Measurements from ENCODE around the gene KBTBD12. TPM values are rescaled to one million over a fixed set of nuclear protein-coding genes. Genes with fewer than 3 reads are reported as not detected.
A peak's percentile ranks its signal among the peaks of the same experiment; 100 is the strongest.

KBTBD12 gene
- polyA plus RNA-seq, 3 donors = 0.96 to 1.5 (median 1.0) TPM

DNA sequence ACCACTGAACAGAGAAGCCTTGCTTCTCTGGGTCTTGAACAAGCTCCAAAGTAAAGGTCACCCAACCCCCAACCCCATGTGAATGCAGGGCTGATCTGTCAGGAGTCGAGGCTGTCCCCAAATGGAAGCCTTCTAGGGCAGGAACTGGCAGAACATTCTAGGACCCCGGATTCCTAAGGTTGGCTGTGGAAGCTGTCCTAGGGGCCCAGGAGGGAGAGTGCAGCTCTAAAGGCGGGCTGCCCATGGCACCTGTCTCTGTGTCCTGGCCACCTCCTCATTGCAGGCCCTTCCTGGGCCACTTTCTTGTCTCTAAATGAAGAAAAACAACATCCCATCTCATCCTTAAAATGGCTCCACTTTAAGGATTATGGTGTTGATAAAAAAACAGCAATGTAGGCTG, 83.6 kb downstream of the KBTBD12 start:
- no peak for DNase-seq (ENCODE audit: extremely low read depth in 1 of 11, low read depth in 9 of 11, low spot score in 4 of 11)

DNA sequence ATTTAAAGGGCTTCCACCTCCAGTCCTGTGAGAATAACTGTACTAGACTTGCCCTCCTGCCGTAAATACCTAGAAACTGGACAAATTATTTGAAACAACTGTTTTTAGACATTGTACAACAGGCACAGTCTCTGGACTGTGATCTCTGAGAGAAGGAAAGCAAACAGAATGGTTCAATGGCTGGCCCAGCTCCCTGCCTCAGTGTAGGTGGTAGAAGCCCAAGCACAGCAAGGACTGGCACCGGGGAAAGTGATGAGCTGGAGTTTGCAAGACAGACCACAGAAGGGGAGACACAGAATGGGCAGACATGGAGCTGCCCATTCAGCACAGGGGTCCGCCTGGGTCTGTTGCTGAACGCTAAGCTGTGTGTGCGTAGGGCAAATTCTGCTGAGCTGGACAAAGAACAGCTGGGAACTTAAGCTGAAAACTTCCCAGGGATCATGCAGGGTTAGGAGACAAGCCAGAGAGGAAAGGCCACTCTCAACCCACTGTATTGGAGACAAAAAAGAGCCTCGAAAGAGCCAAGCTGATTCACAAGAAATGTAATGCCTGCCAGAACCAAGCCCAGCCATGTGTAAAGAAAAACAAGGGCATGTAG, 84.6 kb downstream of the KBTBD12 start:
- no peak for DNase-seq (ENCODE audit: extremely low read depth in 1 of 11, low read depth in 9 of 11, low spot score in 4 of 11)

DNA sequence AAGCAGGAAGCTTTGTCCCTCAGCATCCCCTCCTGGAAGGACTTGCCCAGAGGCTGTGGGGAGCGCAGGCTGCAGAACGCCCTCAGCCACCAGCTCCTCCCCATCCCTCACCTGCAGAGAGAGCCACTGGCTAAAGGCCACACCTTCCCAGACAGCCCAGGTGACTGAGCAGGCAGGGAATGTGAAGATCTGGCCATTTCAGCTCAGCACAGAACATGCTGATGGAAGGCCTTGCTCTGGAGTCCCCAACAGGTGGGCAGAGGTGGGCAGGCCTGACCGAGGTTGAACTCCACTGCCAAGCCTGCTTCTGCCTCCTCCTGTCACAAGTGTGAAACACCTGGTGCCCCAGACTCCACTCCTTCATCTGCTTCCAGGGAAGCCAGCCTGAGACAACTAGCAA, 86.5 kb downstream of the KBTBD12 start:
- no peak for DNase-seq (ENCODE audit: extremely low read depth in 1 of 11, low read depth in 9 of 11, low spot score in 4 of 11)

DNA sequence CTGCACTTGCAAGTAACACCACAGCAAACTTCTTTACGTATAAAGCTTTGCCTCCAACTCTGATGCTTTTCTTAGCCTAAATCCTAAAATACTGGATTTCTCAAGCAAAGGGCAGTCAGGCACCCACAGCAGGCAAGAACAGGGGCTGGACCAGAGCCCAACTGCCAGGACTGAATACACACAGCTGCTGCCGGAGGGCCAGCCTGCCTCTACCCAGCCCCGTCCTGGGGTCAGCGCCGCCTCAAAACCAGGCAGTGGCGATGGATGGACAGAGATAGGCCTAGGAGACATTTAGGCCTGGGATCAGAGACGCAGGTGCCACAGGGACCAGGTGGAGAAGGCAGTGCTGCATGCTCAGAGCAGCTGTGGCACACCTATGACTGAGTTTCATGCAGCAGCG, 89.6 kb downstream of the KBTBD12 start:
- DNase-seq (ENCODE audit: extremely low read depth in 1 of 11, low read depth in 9 of 11, low spot score in 4 of 11) = no peak

DNA sequence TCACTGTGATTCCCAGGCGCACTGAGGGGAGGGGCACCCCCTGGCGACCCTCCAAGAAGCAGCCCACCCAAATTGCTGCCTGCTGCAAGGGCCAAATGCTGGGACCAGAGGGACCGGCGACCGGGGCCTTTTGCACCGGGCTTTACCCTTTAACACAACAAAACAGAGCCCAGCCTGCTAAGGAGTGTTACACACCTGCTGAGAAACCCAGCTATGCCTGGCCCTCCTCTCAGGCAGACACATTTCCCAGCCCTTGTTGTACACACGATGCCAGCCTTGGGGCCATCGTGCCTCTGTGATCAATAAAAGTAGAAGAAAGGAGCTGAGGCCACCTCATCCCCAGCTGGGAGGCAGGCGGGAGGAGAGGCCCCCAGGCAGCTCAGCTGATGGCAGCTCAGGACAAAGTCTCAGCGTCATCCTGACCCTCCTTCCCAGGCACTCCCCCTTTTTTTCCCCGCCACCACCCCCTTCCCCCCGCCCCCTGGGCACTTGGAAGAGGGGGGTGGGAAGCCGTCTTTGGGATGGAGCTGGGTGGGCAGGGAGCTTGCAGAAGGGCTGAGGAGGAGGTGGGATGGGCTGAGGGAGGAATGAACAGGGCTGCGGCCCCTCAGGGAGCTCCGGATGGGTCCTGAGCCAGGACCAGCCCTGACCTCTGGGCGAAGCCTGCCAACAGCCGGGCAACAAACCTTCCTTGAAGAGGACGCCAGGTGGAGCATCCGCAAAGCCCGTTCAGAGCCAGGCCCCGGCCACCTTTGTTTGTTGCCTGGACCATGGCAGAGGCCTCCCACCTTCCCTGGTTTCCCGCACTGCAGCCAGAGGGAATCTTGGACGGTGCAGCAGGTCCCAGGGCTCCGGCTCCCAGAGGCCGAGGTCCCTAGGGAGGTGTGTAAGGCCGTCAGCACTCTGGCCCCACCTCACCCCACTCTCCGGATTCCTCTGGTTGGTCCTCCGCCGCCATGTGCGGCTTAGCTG, 91.3 kb downstream of the KBTBD12 start:
- no peak for DNase-seq (ENCODE audit: extremely low read depth in 1 of 11, low read depth in 9 of 11, low spot score in 4 of 11)

DNA sequence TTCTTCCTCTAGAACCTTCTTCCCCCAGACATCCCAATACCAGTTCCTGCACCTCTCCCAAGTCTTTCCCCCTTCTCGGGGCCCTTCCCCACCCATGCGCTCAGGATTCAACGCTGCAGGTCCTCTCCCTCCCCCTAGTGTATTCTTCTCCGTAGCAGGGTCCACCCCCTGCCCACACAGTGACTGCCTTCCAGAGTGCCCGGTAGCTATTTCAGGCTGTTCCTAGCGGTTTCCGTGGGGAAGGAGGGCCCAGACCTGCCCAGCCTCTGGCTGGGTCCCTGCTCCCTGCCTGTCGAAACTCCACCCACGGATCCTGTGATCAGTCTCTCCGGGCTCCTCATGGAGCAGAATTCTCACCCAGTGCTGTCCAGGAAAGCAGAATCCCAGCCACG, 92.0 kb downstream of the KBTBD12 start:
- no peak for DNase-seq (ENCODE audit: extremely low read depth in 1 of 11, low read depth in 9 of 11, low spot score in 4 of 11)

DNA sequence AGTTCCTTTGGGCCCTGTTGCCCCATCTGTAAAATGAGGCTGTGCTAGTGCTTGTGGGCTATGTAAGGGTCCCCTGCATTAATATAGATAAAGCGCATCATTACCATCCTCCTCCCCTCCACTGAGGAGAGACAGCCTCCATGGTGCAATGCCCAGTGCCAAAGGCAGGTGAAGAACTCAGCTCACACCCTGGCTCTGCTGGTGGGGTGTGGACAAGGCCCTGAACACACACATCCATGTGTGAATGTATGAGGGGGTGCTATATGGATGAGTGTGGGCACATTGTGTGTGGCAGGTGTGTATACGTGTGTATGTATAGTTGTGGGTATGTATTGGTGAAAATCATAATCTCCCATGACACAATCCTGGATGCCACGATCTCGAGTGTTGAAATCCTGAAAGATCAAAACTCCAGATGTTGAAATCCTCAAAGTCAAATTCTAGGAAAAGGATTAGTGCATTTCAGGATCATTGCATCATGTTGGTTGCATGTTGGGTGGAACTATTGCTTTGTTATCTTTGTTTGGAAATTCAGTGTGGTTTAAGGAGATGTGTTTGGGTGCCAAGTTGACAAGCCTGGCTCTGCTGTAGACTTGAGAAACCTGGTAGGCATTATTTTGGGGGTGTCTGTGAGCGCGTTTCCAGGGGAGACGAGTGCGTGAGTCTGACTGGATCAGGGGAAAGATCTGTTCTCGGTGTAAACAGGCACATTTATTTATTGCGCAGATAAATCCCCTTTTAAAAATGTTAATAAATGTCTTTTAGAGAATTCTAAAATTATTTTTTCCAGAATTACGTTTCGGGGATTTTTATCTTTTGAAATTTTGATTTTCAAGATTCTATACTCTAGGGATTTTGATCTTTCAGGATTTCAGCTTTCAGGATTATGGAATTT, 95.2 kb downstream of the KBTBD12 start:
- no peak for DNase-seq (ENCODE audit: extremely low read depth in 1 of 11, low read depth in 9 of 11, low spot score in 4 of 11)

DNA sequence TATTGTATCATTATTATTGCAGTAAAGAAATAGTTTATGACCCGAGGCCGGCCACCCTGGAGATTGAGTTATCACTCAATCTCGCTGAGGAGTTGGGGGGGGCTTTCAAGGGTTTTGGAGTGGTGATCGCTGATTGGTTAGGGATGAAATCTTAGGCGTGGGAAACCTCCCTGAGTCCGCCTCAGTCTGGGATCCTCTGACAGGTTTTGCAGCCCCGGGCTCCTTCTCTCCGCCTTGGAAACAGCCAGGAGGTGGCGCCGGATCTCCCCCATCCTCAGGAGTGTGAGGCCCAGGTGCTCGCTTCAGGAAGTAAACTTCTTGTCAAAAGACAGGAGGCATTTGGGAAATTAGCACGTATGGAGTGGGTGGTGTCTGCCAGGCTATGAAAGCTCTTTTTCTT, 96.1 kb downstream of the KBTBD12 start:
- DNase-seq (ENCODE audit: extremely low read depth in 1 of 11, low read depth in 9 of 11, low spot score in 4 of 11) = peak; percentile 29 to 72 (median 50)

DNA sequence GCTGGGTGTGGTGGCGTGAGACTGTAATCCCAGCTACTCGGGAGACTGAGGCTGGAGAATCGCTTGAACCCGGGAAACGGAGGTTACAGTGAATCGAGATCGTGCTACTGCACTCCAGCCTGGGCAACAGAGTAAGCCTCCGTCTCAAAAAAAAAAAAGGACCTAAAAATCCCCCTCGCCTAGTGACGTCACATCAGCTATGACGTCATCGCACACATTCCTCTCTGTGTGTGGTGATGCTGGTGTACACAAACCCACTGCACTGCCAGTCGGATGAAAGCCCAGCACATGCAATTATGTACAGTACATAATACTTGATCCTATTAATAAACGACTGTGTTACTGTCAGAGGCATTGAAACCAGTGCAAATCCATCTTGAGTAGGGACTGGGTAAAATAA, 97.0 kb downstream of the KBTBD12 start:
- no peak for DNase-seq (ENCODE audit: extremely low read depth in 1 of 11, low read depth in 9 of 11, low spot score in 4 of 11)

DNA sequence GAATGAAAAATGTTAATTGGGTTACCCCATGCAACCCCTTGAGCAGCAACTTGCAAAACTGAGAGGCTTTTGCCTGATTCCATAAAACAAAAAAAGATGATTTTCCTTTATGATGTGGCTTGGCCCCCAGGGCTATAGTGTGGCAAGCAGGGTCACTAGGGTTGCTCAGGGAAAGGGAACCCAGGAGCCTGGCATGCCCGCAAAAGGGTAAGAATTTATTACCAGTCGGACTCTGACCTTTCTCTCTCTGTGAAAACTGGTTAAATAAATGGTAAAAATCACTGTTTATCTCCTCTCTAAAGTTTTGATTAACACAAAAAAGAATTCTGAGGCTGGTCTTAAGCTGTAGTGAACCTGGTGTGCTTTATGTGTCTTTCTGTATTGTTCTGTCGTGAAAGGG, 99.5 kb downstream of the KBTBD12 start:
- DNase-seq (ENCODE audit: extremely low read depth in 1 of 11, low read depth in 9 of 11, low spot score in 4 of 11) = no peak

DNA sequence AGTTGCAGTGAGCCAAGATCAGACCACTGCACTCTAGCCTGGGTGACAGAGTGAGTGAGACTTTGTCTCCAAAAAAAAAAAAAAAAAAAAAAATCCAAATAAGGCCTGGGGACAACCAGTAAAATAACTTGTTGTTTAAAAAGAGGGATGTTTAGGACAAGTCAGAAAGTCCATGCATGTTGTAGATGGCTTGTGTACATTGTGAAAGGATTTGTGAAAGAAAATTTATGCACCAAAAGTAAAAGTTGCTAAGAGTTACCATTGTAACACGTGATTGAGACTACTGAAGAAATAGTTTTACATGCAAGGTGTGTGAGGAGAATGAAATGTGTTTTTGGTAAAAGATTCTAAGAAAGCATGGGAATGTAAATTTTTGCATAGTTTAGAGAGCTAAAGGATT, 101.5 kb downstream of the KBTBD12 start:
- no peak for DNase-seq (ENCODE audit: extremely low read depth in 1 of 11, low read depth in 9 of 11, low spot score in 4 of 11)

DNA sequence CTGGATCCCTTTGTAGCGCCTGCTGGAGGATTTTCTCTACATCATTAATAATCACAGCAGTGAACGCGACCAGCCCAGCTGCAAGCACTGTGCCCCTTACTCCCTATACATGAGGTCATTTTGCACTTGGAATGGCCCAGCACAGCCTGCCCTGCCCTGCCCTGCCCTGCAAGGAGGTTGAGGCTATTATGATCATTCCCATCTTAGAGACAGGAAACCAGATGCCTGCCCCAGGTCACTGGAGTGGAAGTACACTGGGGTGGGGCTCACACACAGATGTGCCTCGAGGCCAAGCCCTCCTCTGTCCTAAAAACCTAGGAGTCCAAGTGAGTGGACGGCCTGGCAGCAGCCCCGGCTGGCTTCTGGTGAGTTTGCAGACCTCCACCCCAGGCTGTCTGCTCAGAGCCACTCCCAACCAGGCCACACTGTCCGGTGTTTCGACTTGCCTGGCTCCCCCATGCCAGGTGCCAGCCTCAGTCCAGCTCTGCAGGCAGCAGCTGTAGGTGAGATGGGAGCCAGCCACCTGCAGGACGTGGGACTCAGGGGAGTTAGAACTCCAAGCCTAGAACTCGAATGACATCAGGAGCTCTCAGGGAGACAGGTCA, 106.8 kb downstream of the KBTBD12 start:
- DNase-seq (ENCODE audit: extremely low read depth in 1 of 11, low read depth in 9 of 11, low spot score in 4 of 11) = no peak

DNA sequence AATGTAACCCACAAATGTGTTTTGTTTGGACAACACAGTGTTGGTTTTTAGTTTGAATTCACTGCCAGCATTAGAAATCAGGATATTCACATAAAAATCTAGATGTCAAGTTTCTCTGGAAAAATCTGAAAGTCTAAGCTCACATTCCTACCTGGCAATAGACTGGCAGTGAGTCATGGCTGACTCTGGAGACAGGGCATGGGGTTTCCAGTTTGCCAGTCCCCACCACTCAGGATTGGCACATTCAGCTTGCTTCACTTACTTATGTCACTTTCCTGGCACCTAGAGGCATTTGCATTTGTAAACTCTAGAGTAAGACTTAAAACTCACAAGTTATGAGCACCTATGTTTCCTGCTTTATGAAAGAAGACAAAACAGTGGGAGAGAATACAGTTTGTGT, 118.1 kb downstream of the KBTBD12 start:
- DNase-seq (ENCODE audit: extremely low read depth in 1 of 11, low read depth in 9 of 11, low spot score in 4 of 11) = no peak

DNA sequence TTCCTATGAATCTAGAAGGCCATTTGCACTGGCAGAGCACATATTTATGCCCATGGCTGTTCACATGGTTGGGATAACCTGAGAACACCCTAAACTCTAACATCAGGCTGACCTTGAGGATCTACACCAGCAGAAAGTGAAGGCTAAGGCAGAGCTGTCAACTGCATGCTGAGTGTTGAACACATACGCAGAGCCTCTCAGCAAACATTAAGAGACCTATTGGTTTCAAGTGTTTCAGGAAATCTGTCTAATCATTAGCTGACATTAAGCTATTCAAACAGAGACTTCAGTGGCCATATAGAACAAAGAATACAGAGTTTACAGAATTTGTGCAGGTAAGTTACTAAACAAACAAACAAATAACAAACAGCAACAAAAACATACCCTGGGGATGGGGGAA, 121.1 kb downstream of the KBTBD12 start:
- no peak for DNase-seq (ENCODE audit: extremely low read depth in 1 of 11, low read depth in 9 of 11, low spot score in 4 of 11)

Other genes with a start within 250 kb of the KBTBD12 start
- gene ABTB1, start 242.3 kb upstream of the KBTBD12 start, polyA plus RNA-seq (ENCODE audit: insufficient read length in 3 of 3) = 10 to 100 TPM; 19.2 to 26.9 (median 24.7) TPM
- gene MGLL, start 92.7 kb upstream of the KBTBD12 start, polyA plus RNA-seq (ENCODE audit: insufficient read length in 3 of 3) = 10 to 100 TPM; 23.7 to 30.1 (median 24.5) TPM
- gene SEC61A1, start 137.2 kb downstream of the KBTBD12 start, polyA plus RNA-seq (ENCODE audit: insufficient read length in 3 of 3) = 100 to 1,000 TPM; 161 to 180 (median 172) TPM
- 10 to 100 TPM; 64.9 to 72.3 (median 70.9) TPM for gene RUVBL1, start 208.6 kb downstream of the KBTBD12 start, polyA plus RNA-seq (ENCODE audit: insufficient read length in 3 of 3)
- gene EEFSEC, start 238.2 kb downstream of the KBTBD12 start, polyA plus RNA-seq (ENCODE audit: insufficient read length in 3 of 3) = 10 to 100 TPM; 19.5 to 26.9 (median 25.5) TPM

All from renal cortex interstitium (tissue), 11 donors.